Head of caudate nucleus (tissue), 42 donors: ENCODE measurements around the gene HSD17B12.

Source experiments
- DNase-seq, 42 donors: peaks; one replicate each; pipeline versions ENCODE4 v3.0.0 to v3.0.0-alpha.2; 2020 to 2021; ENCODE audit warnings: mixed read lengths in 7 of 42
- intact Hi-C: fragments of 100-400 bp; cut with DNase I; formaldehyde crosslinking; loops from one replicate; pipeline ENCODE4 v1.15.0; 2022

The HSD17B12 gene

GRCh38 chr11:43834286-43834685 lies 153.7 kb downstream of the HSD17B12 start:
- no peak for DNase-seq
- intact Hi-C loops = no loop called here

- intact Hi-C loops = no loop called here
- peak in 6 of 42 donors; percentile 1 to 39 (median 6) for DNase-seq
Measured at GRCh38 chr11:43835104-43835503, 154.6 kb downstream of the HSD17B12 start.

- DNase-seq = no peak
- intact Hi-C loops = no loop called here
Measured at GRCh38 chr11:43837879-43838278, 157.3 kb downstream of the HSD17B12 start.

DNA sequence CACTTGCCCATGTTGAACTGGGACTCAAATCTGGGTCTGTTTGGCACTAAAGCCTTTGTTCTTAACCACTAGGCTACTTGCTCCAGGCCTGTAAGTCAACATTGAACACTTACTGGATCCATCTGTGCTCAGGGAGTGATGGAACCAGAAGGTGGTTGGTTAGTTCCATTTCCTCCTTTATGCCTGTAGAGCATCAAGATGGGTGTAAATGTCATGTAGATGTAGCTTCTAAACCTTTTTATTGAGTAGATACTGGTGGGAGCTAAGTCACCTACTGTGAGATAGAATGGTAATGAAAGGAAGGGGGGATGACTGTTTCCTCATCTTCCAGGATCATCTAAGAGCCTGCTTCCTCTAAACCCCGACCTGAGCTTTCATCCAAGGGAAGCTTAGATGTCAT lies 161.5 kb downstream of the HSD17B12 start:
- no peak for DNase-seq
- intact Hi-C loops = no loop called here

- no peak for DNase-seq
- intact Hi-C loops = no loop called here
Measured at GRCh38 chr11:43845816-43846215, 165.3 kb downstream of the HSD17B12 start.

DNA sequence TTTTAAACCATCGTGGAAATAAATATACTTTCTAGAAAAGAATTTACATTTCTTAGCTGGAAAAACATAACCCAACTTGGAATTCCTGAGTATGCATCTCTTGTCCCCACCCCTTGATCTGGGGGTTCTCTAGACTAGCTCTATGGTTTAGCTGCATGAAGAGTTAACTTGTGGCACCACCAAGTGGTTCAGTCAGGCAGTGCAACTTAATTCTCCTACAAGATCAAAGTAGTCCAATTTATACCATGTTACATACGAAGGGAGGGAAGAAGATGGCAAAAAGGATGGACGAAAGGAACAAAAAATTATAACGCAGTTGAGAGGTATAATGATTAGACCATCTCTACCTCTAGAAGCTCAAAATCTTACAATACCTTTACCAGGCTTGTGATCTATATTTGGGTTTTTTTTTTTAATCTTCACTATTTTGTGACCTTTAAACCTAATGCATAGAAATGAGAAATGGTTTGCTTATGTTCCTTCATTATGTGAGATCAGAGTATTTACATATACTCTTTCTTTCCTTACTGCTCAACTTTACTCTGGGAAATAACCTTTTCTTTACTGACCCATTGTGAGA lies 171.6 kb downstream of the HSD17B12 start:
- DNase-seq = peak in 39 of 42 donors; percentile 7 to 85 (median 67)
- intact Hi-C loops = no loop called here

- intact Hi-C loops = no loop called here
- no peak for DNase-seq
Measured at GRCh38 chr11:43853781-43854180, 173.2 kb downstream of the HSD17B12 start.

DNA sequence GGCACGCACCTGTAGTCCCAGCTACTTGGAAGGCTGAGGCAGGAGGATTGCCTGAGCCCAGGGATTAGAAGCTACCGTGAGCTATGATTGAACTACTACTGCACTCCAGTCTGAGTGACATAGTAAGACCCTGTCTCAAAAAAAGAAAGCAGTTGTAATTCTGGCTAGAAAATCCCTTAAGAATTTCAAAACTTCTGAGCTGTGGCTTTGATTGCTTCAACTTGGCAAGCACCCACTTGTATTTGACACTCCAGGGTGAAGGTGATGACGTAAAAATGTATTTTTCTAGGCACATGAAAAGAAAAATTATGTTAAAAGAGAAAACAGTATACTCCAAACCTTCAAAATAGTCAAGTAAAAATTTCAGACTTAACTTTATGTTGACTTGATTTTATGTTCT lies 176.5 kb downstream of the HSD17B12 start:
- intact Hi-C loops = no loop called here
- DNase-seq = no peak

DNA sequence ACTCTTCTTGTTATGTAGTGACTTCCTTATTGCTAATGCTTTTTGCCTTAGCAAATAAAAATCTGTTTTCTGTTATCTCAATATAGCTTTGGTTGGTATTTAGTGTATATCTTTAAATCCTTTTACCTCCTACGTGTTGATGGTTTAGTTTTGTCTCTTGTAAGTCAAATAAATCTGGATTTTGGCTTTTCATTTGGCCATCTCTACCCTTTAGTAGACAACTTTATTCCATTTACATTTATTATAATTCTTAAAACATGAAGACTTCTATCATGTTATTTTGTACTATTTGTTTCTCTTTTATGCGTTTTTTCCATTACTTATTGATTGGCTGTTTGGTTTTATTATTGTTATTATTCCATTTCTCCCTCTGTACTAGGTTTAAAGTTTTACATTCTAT lies 180.6 kb downstream of the HSD17B12 start:
- intact Hi-C loops = no loop called here
- DNase-seq = no peak

- no peak for DNase-seq
- intact Hi-C loops = no loop called here
Measured at GRCh38 chr11:43866520-43866919, 186.0 kb downstream of the HSD17B12 start.

- intact Hi-C loops = no loop called here
- no peak for DNase-seq
Measured at GRCh38 chr11:43866969-43867368, 186.4 kb downstream of the HSD17B12 start.

- intact Hi-C loops = no loop called here
- DNase-seq = peak in 12 of 42 donors; percentile 8 to 54 (median 23)
Measured at GRCh38 chr11:43868852-43869567, 188.5 kb downstream of the HSD17B12 start.

DNA sequence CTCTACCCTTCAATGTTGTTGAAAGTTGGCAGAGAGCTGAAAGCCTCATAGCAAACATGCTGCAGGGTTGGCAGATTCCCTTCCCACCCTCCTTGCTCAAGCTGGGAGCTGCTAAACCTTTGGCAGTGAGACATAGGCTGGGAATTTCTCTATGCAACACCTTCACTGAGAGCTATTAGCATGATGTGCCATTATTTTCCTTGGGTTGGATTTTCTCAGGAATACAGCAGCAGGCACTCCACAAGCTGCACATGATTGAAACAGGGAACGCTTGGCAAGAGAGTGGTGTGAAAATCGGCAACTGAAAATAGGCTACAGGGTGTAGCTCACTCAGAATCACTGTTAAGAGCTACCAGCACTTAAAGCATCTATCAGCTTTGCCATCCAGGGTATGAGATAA lies 190.5 kb downstream of the HSD17B12 start:
- intact Hi-C loops = no loop called here
- DNase-seq = peak in 12 of 42 donors; percentile 4 to 65 (median 25)

- DNase-seq = no peak
- intact Hi-C loops = no loop called here
Measured at GRCh38 chr11:43872995-43873394, 192.5 kb downstream of the HSD17B12 start.

- intact Hi-C loops = no loop called here
- DNase-seq = no peak
Measured at GRCh38 chr11:43874078-43874477, 193.5 kb downstream of the HSD17B12 start.

DNA sequence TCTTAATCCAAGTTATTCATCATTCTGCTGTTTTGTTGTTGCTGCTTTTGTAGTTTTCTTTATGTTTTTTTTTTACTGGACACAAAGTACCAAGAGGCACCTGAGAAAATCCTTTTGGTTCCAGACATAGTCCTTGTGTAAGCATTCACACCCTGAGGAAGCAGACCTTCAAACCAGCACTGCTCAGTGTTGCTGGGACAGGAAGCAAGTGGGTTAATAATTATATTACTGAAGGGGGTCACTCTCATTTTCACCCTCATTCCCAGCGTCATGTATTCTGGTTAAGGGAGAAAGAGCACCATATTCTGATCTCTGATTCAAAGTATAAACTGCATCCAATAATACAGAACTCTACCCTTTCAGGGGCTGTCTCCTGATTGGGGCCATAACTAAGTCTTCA lies 194.2 kb downstream of the HSD17B12 start:
- intact Hi-C loops = no loop called here
- DNase-seq = no peak

- DNase-seq = no peak
- intact Hi-C loops = loop anchor here (5.0 kb wide), 1 partner anchor 62 kb away; the partner anchor contains the start of gene C11orf96
Measured at GRCh38 chr11:43879789-43880639, 199.5 kb downstream of the HSD17B12 start.

GRCh38 chr11:43880640-43881159 lies 200.2 kb downstream of the HSD17B12 start, which contains the start of gene ALKBH3:
Gene ALKBH3 (plus strand): TSS chr11:43880831. CDS start chr11:43882653, 1,822 bp downstream.
- DNase-seq = peak; percentile 86 to 98 (median 93)
- intact Hi-C loops = loop anchor here (5.0 kb wide), 1 partner anchor 62 kb away; the partner anchor contains the start of gene C11orf96

DNA sequence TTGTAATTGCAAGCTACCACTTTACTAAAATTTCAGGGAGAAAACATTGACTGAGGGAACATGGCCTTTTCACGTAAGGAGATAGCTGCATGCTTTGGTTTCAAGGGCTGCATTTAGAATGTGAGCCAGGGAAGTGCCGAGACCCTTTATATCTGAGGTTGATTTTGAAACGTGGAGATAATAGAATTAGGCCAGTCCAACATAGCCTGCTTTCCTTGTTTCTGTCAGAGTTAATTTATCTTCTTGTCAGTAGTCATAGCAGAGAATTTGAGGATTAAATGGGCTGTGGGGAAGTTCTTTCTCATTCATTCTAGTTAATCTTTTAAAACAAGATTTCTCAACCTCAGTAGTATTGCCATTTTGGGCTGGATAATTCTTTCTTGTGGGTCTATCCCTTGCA lies 212.3 kb downstream of the HSD17B12 start:
- intact Hi-C loops = no loop called here
- DNase-seq = no peak

DNA sequence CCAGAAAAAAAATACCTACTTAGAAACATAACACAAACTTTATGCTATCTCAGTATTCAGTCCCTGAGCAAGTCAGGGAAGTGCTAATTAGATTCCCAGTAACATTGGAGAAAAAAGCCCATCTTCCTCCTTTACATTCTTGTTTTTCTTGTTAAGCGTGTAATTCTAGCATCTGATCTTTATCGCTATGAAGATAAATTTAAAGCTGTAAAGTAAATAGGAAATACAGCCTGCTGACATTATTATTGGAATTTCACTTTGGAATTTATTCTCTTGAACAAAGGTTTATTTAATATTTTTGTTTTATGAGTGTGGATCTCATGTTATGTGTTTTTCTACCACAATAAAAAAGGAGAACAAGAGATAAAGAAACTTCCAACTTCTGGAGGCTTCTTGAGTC lies 214.0 kb downstream of the HSD17B12 start:
- DNase-seq = no peak
- intact Hi-C loops = no loop called here
